ENCODE measurements around the gene DGKA. TPM values are rescaled to one million over a fixed set of nuclear protein-coding genes. Genes with fewer than 3 reads are reported as not detected.

DGKA gene
- total and polyA plus RNA-seq, 2 experiments from 2014 or later = 16.1 to 24.6 TPM

DNA sequence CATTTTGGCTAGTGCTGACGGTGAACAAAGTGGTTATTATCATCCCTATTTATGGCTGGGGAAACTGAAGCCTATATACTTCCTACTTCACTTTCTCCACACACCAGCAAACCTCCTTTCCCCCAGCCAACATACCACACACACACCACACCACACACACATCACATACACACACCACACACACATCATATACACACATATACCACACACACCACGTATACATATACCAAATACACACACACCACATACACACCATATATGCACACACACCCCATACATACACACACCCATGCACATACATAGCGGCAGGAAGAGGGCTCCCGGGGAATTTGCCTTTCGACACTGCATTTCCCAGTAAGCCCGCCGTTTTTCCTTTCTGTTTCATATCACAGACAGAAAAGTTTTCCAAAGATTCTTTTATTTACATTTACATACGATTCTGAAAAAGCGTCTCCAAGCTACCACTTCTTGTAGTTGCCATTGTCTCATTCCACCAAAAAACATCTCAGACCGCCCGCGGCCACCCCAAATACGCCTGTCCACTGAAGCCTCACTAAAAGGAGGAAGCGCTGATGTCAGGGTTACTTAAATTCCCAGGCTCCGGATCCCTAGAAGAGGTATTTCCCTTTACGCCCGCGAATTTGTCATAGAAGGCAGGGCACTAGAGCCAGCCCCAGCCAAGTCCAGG, 42.1 kb downstream of the DGKA start (continued):
- TF ChIP-seq, protein P1, sequence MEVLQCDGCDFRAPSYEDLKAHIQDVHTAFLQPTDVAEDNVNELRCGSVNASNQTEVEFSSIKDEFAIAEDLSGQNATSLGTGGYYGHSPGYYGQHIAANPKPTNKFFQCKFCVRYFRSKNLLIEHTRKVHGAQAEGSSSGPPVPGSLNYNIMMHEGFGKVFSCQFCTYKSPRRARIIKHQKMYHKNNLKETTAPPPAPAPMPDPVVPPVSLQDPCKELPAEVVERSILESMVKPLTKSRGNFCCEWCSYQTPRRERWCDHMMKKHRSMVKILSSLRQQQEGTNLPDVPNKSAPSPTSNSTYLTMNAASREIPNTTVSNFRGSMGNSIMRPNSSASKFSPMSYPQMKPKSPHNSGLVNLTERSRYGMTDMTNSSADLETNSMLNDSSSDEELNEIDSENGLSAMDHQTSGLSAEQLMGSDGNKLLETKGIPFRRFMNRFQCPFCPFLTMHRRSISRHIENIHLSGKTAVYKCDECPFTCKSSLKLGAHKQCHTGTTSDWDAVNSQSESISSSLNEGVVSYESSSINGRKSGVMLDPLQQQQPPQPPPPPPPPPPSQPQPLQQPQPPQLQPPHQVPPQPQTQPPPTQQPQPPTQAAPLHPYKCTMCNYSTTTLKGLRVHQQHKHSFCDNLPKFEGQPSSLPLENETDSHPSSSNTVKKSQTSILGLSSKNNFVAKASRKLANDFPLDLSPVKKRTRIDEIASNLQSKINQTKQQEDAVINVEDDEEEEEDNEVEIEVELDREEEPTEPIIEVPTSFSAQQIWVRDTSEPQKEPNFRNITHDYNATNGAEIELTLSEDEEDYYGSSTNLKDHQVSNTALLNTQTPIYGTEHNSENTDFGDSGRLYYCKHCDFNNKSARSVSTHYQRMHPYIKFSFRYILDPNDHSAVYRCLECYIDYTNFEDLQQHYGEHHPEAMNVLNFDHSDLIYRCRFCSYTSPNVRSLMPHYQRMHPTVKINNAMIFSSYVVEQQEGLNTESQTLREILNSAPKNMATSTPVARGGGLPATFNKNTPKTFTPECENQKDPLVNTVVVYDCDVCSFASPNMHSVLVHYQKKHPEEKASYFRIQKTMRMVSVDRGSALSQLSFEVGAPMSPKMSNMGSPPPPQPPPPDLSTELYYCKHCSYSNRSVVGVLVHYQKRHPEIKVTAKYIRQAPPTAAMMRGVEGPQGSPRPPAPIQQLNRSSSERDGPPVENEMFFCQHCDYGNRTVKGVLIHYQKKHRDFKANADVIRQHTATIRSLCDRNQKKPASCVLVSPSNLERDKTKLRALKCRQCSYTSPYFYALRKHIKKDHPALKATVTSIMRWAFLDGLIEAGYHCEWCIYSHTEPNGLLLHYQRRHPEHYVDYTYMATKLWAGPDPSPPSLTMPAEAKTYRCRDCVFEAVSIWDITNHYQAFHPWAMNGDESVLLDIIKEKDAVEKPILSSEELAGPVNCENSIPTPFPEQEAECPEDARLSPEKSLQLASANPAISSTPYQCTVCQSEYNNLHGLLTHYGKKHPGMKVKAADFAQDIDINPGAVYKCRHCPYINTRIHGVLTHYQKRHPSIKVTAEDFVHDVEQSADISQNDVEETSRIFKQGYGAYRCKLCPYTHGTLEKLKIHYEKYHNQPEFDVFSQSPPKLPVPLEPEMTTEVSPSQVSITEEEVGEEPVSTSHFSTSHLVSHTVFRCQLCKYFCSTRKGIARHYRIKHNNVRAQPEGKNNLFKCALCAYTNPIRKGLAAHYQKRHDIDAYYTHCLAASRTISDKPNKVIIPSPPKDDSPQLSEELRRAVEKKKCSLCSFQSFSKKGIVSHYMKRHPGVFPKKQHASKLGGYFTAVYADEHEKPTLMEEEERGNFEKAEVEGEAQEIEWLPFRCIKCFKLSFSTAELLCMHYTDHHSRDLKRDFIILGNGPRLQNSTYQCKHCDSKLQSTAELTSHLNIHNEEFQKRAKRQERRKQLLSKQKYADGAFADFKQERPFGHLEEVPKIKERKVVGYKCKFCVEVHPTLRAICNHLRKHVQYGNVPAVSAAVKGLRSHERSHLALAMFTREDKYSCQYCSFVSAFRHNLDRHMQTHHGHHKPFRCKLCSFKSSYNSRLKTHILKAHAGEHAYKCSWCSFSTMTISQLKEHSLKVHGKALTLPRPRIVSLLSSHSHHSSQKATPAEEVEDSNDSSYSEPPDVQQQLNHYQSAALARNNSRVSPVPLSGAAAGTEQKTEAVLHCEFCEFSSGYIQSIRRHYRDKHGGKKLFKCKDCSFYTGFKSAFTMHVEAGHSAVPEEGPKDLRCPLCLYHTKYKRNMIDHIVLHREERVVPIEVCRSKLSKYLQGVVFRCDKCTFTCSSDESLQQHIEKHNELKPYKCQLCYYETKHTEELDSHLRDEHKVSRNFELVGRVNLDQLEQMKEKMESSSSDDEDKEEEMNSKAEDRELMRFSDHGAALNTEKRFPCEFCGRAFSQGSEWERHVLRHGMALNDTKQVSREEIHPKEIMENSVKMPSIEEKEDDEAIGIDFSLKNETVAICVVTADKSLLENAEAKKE (CRISPR knock-in tag; IDR thresholded peaks at IDR 0.05) = no peak
- TF ChIP-seq, protein P2, sequence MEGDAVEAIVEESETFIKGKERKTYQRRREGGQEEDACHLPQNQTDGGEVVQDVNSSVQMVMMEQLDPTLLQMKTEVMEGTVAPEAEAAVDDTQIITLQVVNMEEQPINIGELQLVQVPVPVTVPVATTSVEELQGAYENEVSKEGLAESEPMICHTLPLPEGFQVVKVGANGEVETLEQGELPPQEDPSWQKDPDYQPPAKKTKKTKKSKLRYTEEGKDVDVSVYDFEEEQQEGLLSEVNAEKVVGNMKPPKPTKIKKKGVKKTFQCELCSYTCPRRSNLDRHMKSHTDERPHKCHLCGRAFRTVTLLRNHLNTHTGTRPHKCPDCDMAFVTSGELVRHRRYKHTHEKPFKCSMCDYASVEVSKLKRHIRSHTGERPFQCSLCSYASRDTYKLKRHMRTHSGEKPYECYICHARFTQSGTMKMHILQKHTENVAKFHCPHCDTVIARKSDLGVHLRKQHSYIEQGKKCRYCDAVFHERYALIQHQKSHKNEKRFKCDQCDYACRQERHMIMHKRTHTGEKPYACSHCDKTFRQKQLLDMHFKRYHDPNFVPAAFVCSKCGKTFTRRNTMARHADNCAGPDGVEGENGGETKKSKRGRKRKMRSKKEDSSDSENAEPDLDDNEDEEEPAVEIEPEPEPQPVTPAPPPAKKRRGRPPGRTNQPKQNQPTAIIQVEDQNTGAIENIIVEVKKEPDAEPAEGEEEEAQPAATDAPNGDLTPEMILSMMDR (conservative IDR thresholded peaks at IDR 0.05; ENCODE audit: low read depth in 2 of 2) = no peak
- TF ChIP-seq CREB1 (CRISPR knock-in tag; IDR thresholded peaks at IDR 0.05; ENCODE audit: low read depth) (no peak), POLR2AphosphoS5 (IDR thresholded peaks at IDR 0.05; ENCODE audit: low read depth) (no peak), EZH2 (IDR thresholded peaks at IDR 0.05; ENCODE audit: low read depth, unreplicated experiment) (no peak), JUNB (IDR thresholded peaks at IDR 0.05; ENCODE audit: unreplicated experiment) (no peak), ZNF331 (CRISPR knock-in tag; IDR thresholded peaks at IDR 0.05; ENCODE audit: low read depth) (no peak)

All from GM23338 (cell line).